ENCODE measurements around the gene MYZAP. TPM values are rescaled to one million over a fixed set of nuclear protein-coding genes. Genes with fewer than 3 reads are reported as not detected.

The MYZAP gene
- total RNA-seq, 1 experiment from 2014 or later, result 0.63 TPM

- TF ChIP-seq CTCF (conservative IDR thresholded peaks at IDR 0.05), result no peak
- H4K8ac ChIP-seq (replicated peaks; ENCODE audit: insufficient read length, low read depth, low read length), result no peak overlapping the region
These were observed 9.6 kb upstream of the MYZAP start for GRCh38 chr15:57582090-57582489.

More at GRCh38 chr15:57582090-57582489, 9.6 kb upstream of the MYZAP start:
- Histone ChIP-seq H3K9me3 (ENCODE audit: control insufficient read depth, low read depth, low read length) (no peaks in the 10 kb centered on the region), H3K14ac (ENCODE audit: insufficient read depth, low read length) (no peak overlapping the region), H3K18ac (ENCODE audit: insufficient read length, low read depth, low read length) (no peak overlapping the region), H2BK12ac (ENCODE audit: insufficient read length, low read depth, low read length) (no peak overlapping the region), H3K56ac (ENCODE audit: insufficient read length, low read depth, low read length) (no peak overlapping the region), H3K27me3 (ENCODE audit: insufficient read depth, low read length) (no peaks in the 10 kb centered on the region), H4K20me1 (ENCODE audit: control insufficient read depth, insufficient read depth, insufficient read length) (no peaks in the 10 kb centered on the region), H2BK120ac (ENCODE audit: low read depth, low read length, poor library complexity, severe bottlenecking) (no peak overlapping the region), H4K5ac (ENCODE audit: insufficient read length, low read depth, low read length) (no peak overlapping the region), H3K79me2 (ENCODE audit: insufficient read depth, low read length) (no peaks in the 10 kb centered on the region), H2BK15ac (ENCODE audit: low read depth, low read length) (no peak overlapping the region), H3K4ac (ENCODE audit: low read depth, low read length) (no peak overlapping the region), H2BK20ac (ENCODE audit: low read depth, low read length, poor library complexity, severe bottlenecking) (no peak overlapping the region), H2AK5ac (ENCODE audit: insufficient read length, low read length) (no peak overlapping the region), H3T11ph (ENCODE audit: low read length) (no peak overlapping the region), H3K4me2 (ENCODE audit: insufficient read depth, insufficient read length, low read length) (no peak overlapping the region), H3K23ac (ENCODE audit: insufficient read length, low read depth, low read length) (no peak overlapping the region), H3K23me2 (ENCODE audit: insufficient read length, low read depth, low read length, poor library complexity, severe bottlenecking) (no peaks in the 10 kb centered on the region), H3K27ac (ENCODE audit: insufficient read length, low read depth, low read length) (no peak overlapping the region), H2BK5ac (ENCODE audit: insufficient read length, low read length) (no peak overlapping the region), H3K9ac (ENCODE audit: extremely low read depth, insufficient read length, low read length) (no peak overlapping the region), H3K4me1 (ENCODE audit: insufficient read depth, low read length) (no peaks in the 10 kb centered on the region), H2AFZ (ENCODE audit: low read length) (no peak overlapping the region), H4K91ac (ENCODE audit: insufficient read length, low read depth, low read length) (no peak overlapping the region), H3K79me1 (ENCODE audit: insufficient read depth, low read depth, low read length, poor library complexity, severe bottlenecking) (no peaks in the 10 kb centered on the region)
- Mint-ChIP-seq H3K36me3 (ENCODE audit: insufficient read depth in 1 of 3, low read depth in 3 of 3) (peaks cover 0 to 4% (median 0%) of the 10 kb centered on the region in 3 experiments; a peak in 2 of 7 replicates), H3K27me3 (ENCODE audit: low read depth) (peaks cover 3% of the 10 kb centered on the region), H3K27ac (no peak overlapping the region), H3K9me3 (peaks cover 6 to 7% of the 10 kb centered on the region in 2 experiments), H3K4me3 (no peak overlapping the region), H3K4me1 (no peaks in the 10 kb centered on the region)
- no CpG with 5 or more reads among the region's 1 CpG for WGBS (ENCODE audit: extremely low coverage, insufficient read length, low lambda C conversion rate)
- DNase-seq, result no peak
